K562 (cell line): ENCODE data around the gene JPT1. TPM values are rescaled to one million over a fixed set of nuclear protein-coding genes. Genes with fewer than 3 reads are reported as not detected.

Experiments
- ARID2 ChIP-seq: fragments of 450-650 bp; IDR thresholded peaks from 2 replicates; pipeline ENCODE4 v1.6.1; 2017; ENCODE audit warnings: antibody characterized with exemption, mild to moderate bottlenecking
- CREM ChIP-seq: IDR thresholded peaks from 2 replicates; pipeline ENCODE4 v1.6.1; 2014; ENCODE audit warnings: antibody characterized with exemption, low read depth
- EP400 ChIP-seq: fragments of 450-650 bp; IDR thresholded peaks from 2 replicates; pipeline ENCODE4 v1.6.1; 2017; ENCODE audit warnings: antibody characterized with exemption, mild to moderate bottlenecking, moderate library complexity
- ETV1 ChIP-seq: fragments of 450-650 bp; conservative IDR thresholded peaks from 2 replicates; pipeline ENCODE4 v1.6.1; 2016; ENCODE audit warnings: missing genetic modification characterization, control low read depth, low read depth, missing compliant biosample characterization
- ETV5 ChIP-seq: sonication (generic); formaldehyde crosslinking; IDR thresholded peaks from 2 replicates; pipeline ENCODE4 v1.4.0; 2020; ENCODE audit warnings: low read depth, mild to moderate bottlenecking, missing genetic modification reagents
- KLF13 ChIP-seq: fragments of 450-650 bp; IDR thresholded peaks from 2 replicates; pipeline ENCODE4 v1.6.1; 2016; ENCODE audit warnings: missing genetic modification characterization, low read depth, mild to moderate bottlenecking, missing compliant biosample characterization, moderate library complexity, borderline replicate concordance
- LCOR ChIP-seq: sonication (generic); formaldehyde crosslinking; IDR thresholded peaks from 2 replicates; pipeline ENCODE4 v1.8.0; 2022; ENCODE audit warnings: mild to moderate bottlenecking, missing genetic modification reagents
- MAZ ChIP-seq, 2 experiments: fragments of 450-650 bp in 1 of 2; sonication (generic) in 1 of 2; formaldehyde crosslinking; IDR thresholded peaks in 1 of 2; conservative IDR thresholded peaks in 1 of 2; 2 replicates each; pipeline versions ENCODE4 v1.4.0 to v1.5.0; 2020; ENCODE audit warnings: mild to moderate bottlenecking in 1 of 2, missing genetic modification reagents in 1 of 2
- MLX ChIP-seq, 2 experiments: fragments of 450-650 bp in 1 of 2; sonication (generic) in 1 of 2; formaldehyde crosslinking; conservative IDR thresholded peaks; 2 replicates each; pipeline versions ENCODE4 v1.4.0 to v1.8.1; 2020 to 2022; ENCODE audit warnings: mild to moderate bottlenecking in 1 of 2, missing genetic modification reagents in 1 of 2
- MXI1 ChIP-seq: IDR thresholded peaks from 2 replicates; pipeline ENCODE4 v1.6.1; 2011; ENCODE audit warnings: low read depth, mild to moderate bottlenecking, improper control_type of control experiment, low read length
- NFIC ChIP-seq: fragments of 450-650 bp; IDR thresholded peaks from 2 replicates; pipeline ENCODE4 v1.6.1; 2017; ENCODE audit warnings: mild to moderate bottlenecking, inconsistent platforms
- NFRKB ChIP-seq: fragments of 450-650 bp; IDR thresholded peaks from 2 replicates; pipeline ENCODE4 v1.6.1; 2016; ENCODE audit warnings: low read depth
- PTRF ChIP-seq: fragments of 450-650 bp; IDR thresholded peaks from 2 replicates; pipeline ENCODE4 v1.6.1; 2016; ENCODE audit warnings: mild to moderate bottlenecking, missing genetic modification characterization, missing compliant biosample characterization
- RHOXF2B ChIP-seq: fragments of 250-450 bp; sonication (Bioruptor Pico); conservative IDR thresholded peaks from 2 replicates; pipeline ENCODE4 v1.5.1; 2021
- SIN3A ChIP-seq, 2 experiments: fragments of 150-350 bp in 1 of 2; IDR thresholded peaks; 2 replicates each; pipeline ENCODE4 v1.6.1; 2011 to 2016; ENCODE audit warnings: borderline replicate concordance in 2 of 2, low read depth in 2 of 2, low read length in 2 of 2, mild to moderate bottlenecking in 2 of 2, moderate library complexity in 2 of 2; ENCODE audit not compliant: control insufficient read depth in 1 of 2
- UBTF ChIP-seq, 2 experiments: IDR thresholded peaks; 2 replicates each; pipeline ENCODE4 v1.6.1; 2012; ENCODE audit warnings: improper control_type of control experiment in 2 of 2, low read depth in 2 of 2, low read length in 2 of 2, borderline replicate concordance in 1 of 2
- ZFX ChIP-seq: sonication (generic); formaldehyde crosslinking; IDR thresholded peaks from 2 replicates; pipeline ENCODE4 v1.8.0; 2022; ENCODE audit warnings: mild to moderate bottlenecking, missing genetic modification reagents, moderate library complexity
- ZNF134 ChIP-seq: fragments of 250-450 bp; sonication (Bioruptor Pico); conservative IDR thresholded peaks from 2 replicates; pipeline ENCODE4 v1.4.0; 2020
- ZNF324 ChIP-seq: fragments of 250-450 bp; sonication (Bioruptor Pico); IDR thresholded peaks from 2 replicates; pipeline ENCODE4 v1.4.0; 2020; ENCODE audit warnings: mild to moderate bottlenecking
- ZNF507 ChIP-seq: conservative IDR thresholded peaks from 2 replicates; pipeline ENCODE4 v1.6.1; 2017; ENCODE audit warnings: missing genetic modification characterization, missing compliant biosample characterization
- ZNF589 ChIP-seq: fragments of 200-800 bp; sonication (Bioruptor generic); IDR thresholded peaks from 2 replicates; pipeline ENCODE4 v1.6.1; 2016; ENCODE audit warnings: low read depth, missing genetic modification characterization, missing compliant biosample characterization
- polyA plus RNA-seq, 8 experiments: library from polyadenylated mRNA; depleted of rRNA in 4 of 8; stranded (reverse) in 5 of 8; unstranded in 3 of 8; fragments of >200 nt; fragmentation: Nextera tagmentation in 2 of 8; fragmentation: Illumina TruSeq in 1 of 8; extraction: Ambion mirVana in 2 of 8; extraction: Trizol in 1 of 8; gene quantifications; 2 replicates each; pipeline versions ENCODE4 v1.2.1 to v1.2.3, GENCODE V29; 2011 to 2014; ENCODE audit warnings: inconsistent platforms in 1 of 8, missing spikeins in 1 of 8
- total RNA-seq, 7 experiments: library from RNA; depleted of rRNA in 6 of 7; stranded (reverse); fragments of >200 nt in 6 of 7; fragmentation: Illumina TruSeq in 2 of 7; extraction: Trizol in 2 of 7; gene quantifications; 2 replicates each; pipeline versions ENCODE4 v1.2.1 to v1.2.3, GENCODE V29; 2011 to 2021; ENCODE audit warnings: low replicate concordance in 1 of 7

JPT1 gene
- total and polyA plus RNA-seq, 9 of the 15 experiments (the other 6 are each of a cell fraction or from before 2014, with no cell fraction given) = 56.7 to 292 (median 144) TPM

- TF ChIP-seq CREM (no peak), ZNF589 (CRISPR knock-in tag) (0 out of 2 replicates have a peak, but pooled peaks have one; percentile 36), NFIC (peak; percentile 76), SIN3A (IDR thresholded peaks at IDR 0.05; ENCODE audit: borderline replicate concordance in 2 of 2, control insufficient read depth in 1 of 2, low read depth in 2 of 2, low read length in 2 of 2) (0 out of 4 replicates have a peak, but pooled peaks of 1 of the 2 experiments have one; percentile 53), ETV5 (CRISPR knock-in tag) (no peak), KLF13 (no peak), MLX (CRISPR knock-in tag; conservative IDR thresholded peaks at IDR 0.05) (no peak), ZNF134 (CRISPR knock-in tag) (no peak), UBTF (IDR thresholded peaks at IDR 0.05; ENCODE audit: borderline replicate concordance in 1 of 2, low read depth in 2 of 2, low read length in 2 of 2) (0 out of 4 replicates have a peak, but pooled peaks of 1 of the 2 experiments have one; percentile 48), ZNF324 (CRISPR knock-in tag) (no peak), MXI1 (peak; percentile 87), LCOR (CRISPR knock-in tag) (no peak), ARID2 (no peak), NFRKB (no peak), RHOXF2B (CRISPR knock-in tag) (no peak), PTRF (tag) (no peak), ZNF507 (tag) (no peak), MAZ (CRISPR knock-in tag; conservative IDR thresholded peaks at IDR 0.05 in 1 of 2, IDR thresholded peaks at IDR 0.05 in 1 of 2) (no peak; a peak in 1 of 4 replicates), ZFX (no peak), EP400 (peak; percentile 4; the same call in 1 of the 2 replicates), ETV1 (tag) (0 out of 2 replicates have a peak, but pooled peaks have one; percentile 17)
Observed at GRCh38 chr17:75130632-75131277, 23.6 kb downstream of the JPT1 start (continued).
